ENCODE data around the gene GINS3. TPM values are rescaled to one million over a fixed set of nuclear protein-coding genes. Genes with fewer than 3 reads are reported as not detected.

GINS3 gene
- total RNA-seq, 2 donors from 2014 or later = 11.8 to 21.6 TPM

DNA sequence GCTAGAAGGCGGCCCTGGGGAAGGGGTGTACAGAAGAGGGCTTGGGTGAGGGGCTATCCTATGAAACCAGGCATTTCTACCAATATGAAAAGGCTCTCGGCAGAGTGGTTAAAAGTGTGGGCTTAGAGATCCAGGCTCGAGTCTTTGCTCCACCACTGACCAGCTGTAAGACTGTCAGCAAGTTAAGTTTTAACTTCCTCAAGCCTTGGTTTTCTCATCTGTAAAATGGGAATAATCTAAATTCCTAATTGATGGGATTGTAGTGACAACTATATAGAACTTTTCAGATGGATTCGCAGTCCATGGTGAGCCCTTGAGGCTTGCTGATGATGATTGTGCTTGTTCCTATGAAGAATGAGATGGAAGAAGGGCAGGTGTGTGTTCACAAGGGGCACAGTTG is 57.0 kb downstream of the GINS3 start:
- Mint-ChIP-seq H3K27me3 (peaks cover 9% of the 10 kb centered on the region in 2 donors), H3K27ac (peak overlapping the region in 1 of 2 donors; percentile 25), H3K36me3 (no peaks in the 10 kb centered on the region), H3K4me3 (no peak overlapping the region), H3K4me1 (ENCODE audit: low read depth in 2 of 2) (peaks cover 14 to 20% of the 10 kb centered on the region in 2 donors), H3K9me3 (no peaks in the 10 kb centered on the region)
- DNase-seq (ENCODE audit: low spot score) = no peak
- no peak for ATAC-seq

DNA sequence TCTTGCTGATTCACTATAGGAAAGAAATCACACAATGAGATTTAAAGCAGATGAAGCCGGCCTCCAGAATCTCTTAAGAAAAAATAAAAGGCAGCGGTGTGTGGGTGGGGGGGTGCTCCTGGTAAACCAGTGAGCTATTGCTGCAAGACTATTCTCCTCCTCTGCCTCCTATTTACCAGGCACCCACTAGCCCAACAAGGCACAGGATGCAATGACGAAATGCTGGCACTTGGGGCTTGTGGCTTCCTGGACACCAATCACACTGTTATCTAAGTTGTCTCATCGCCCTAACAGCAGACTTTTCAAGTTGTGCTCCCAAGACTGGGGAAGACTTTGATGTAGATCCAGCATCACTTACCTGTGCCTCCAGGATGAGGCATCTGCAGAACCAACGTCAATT is 57.5 kb downstream of the GINS3 start:
- DNase-seq (ENCODE audit: low spot score) (no peak), ATAC-seq (peak; percentile 76 to 80)
- peaks cover 14 to 20% of the 10 kb centered on the region in 2 donors for H3K4me1 Mint-ChIP-seq (ENCODE audit: low read depth in 2 of 2)
- peak overlapping the region; percentile 28 for H3K4me3 Mint-ChIP-seq
- H3K9me3 Mint-ChIP-seq = no peaks in the 10 kb centered on the region
- H3K27ac Mint-ChIP-seq = peak overlapping the region in 1 of 2 donors; percentile 25
- H3K27me3 Mint-ChIP-seq = peaks cover 11 to 13% of the 10 kb centered on the region in 2 donors
- no peaks in the 10 kb centered on the region for H3K36me3 Mint-ChIP-seq

DNA sequence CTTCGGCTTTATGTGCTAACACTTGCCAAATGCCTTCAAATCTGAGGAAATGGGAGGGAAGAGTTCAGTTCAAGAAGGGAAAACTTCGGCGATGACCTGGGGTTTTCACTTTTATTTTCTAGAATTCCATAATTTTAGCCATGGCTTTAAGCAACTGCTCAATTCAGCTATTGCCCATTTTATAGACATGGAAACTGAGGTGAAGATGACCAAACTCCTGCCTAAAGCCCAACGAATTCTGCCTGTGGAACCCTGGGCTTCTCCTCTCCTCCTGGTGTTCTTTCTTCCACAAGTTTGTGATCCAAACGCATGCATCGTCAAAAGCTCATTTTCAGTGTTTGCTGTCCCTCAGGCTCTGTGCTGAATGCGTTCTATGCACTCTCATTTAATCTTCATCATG is 58.3 kb downstream of the GINS3 start:
- H3K36me3 Mint-ChIP-seq = no peaks in the 10 kb centered on the region
- H3K9me3 Mint-ChIP-seq = no peaks in the 10 kb centered on the region
- peaks cover 11 to 18% of the 10 kb centered on the region in 2 donors for H3K27me3 Mint-ChIP-seq
- ATAC-seq (no peak), DNase-seq (ENCODE audit: low spot score) (no peak)
- no peak overlapping the region for H3K4me3 Mint-ChIP-seq
- H3K27ac Mint-ChIP-seq = no peak overlapping the region
- H3K4me1 Mint-ChIP-seq (ENCODE audit: low read depth in 2 of 2) = peaks cover 14 to 20% of the 10 kb centered on the region in 2 donors

DNA sequence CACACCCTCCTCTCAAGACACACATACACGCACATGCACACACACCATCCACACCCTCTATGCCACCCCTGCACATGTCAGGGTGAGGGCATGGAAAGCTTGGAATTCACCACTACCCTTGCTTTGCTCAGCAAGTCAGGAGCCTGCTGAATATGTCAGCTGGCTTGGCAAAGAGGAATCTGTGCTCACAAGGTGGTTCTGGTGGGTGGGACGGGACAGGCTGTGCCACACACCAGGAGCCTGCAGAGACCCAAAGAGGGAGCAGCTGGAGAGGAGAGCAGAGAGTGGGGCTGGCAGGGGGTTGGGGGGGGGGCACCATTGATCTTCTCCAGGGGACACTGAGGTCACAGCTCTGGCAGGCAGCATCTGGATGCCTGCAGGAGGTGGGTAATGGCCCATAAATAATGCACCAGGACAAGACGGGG is 59.0 kb downstream of the GINS3 start:
- Mint-ChIP-seq H3K9me3 (no peaks in the 10 kb centered on the region), H3K27me3 (peaks cover 11 to 18% of the 10 kb centered on the region in 2 donors), H3K36me3 (no peaks in the 10 kb centered on the region), H3K4me1 (ENCODE audit: low read depth in 2 of 2) (peaks cover 14 to 20% of the 10 kb centered on the region in 2 donors), H3K27ac (no peak overlapping the region), H3K4me3 (no peak overlapping the region)
- ATAC-seq = no peak
- no peak for DNase-seq (ENCODE audit: low spot score)

DNA sequence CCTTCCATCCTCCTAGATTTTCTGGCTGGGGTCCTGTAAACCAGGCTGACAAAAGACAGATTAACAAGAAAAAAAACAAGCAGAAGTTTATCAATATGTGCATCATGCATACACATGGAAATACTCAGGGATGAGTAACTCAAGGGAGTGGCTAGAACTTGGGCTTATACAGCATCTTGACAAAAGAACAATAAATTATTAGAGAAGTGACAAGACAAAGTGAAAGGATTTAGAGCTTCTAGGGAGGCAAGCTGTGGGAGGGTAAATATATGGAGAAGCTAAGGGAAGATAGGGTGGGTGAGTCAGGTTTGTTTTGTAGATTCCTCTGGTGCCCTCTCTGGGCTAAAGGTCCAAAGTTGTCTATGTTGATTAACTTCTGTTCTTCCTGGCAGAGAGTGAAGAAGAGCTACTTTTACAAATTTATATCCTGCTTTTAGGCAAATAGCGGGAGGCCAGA is 59.7 kb downstream of the GINS3 start:
- DNase-seq (ENCODE audit: low spot score) (no peak), ATAC-seq (no peak)
- Mint-ChIP-seq H3K9me3 (no peaks in the 10 kb centered on the region), H3K36me3 (no peaks in the 10 kb centered on the region), H3K4me1 (ENCODE audit: low read depth in 2 of 2) (peaks cover 14 to 20% of the 10 kb centered on the region in 2 donors), H3K27ac (no peak overlapping the region), H3K27me3 (peaks cover 11 to 18% of the 10 kb centered on the region in 2 donors), H3K4me3 (no peak overlapping the region)

DNA sequence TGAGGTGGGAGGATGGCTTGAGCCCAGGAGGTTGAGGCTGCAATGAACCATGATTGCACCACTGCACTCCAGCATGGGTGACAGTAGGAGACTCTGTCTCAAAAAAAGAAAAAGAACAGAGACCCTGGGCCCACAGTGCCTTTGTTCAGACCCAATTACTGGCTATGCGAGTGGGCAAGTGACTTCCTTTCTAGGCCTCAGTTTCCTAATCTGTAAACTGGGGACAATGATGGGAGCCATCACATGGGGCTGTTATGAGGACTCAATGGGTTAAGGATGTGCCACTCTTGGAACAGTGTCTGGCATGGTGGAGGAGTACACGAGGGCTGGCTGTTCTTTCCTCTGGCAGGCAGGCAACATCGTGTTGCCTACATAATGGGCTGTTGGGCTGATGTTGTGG is 60.4 kb downstream of the GINS3 start:
- H3K4me3 Mint-ChIP-seq = no peak overlapping the region
- peaks cover 14 to 20% of the 10 kb centered on the region in 2 donors for H3K4me1 Mint-ChIP-seq (ENCODE audit: low read depth in 2 of 2)
- no peaks in the 10 kb centered on the region for H3K36me3 Mint-ChIP-seq
- ATAC-seq (no peak), DNase-seq (ENCODE audit: low spot score) (no peak)
- H3K9me3 Mint-ChIP-seq = no peaks in the 10 kb centered on the region
- H3K27ac Mint-ChIP-seq = no peak overlapping the region
- H3K27me3 Mint-ChIP-seq = peaks cover 11 to 18% of the 10 kb centered on the region in 2 donors

DNA sequence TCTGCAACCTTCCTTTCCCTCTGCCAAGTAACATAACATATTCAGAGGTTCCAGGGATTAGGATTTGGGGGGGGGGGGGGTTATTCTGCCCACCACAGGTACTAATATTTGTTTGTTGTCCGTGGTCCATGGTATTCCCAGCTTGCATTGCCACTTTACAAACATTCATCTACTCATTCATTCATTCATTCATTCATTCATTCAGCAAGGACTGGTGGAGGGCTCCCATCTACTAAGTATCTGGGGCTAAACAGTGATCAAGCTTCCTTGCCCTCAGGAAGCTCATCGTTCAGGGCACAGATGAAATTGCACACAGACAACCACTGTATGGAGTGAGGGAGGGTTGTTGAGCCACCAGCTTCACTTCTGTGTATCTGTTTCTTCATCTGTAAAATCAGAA is 61.9 kb downstream of the GINS3 start:
- no peak overlapping the region for H3K27ac Mint-ChIP-seq
- no peak for DNase-seq (ENCODE audit: low spot score)
- H3K4me1 Mint-ChIP-seq (ENCODE audit: low read depth in 2 of 2) = peaks cover 10 to 16% of the 10 kb centered on the region in 2 donors
- no peak for ATAC-seq
- H3K27me3 Mint-ChIP-seq = peaks cover 8 to 18% of the 10 kb centered on the region in 2 donors
- H3K4me3 Mint-ChIP-seq = no peak overlapping the region
- no peaks in the 10 kb centered on the region for H3K36me3 Mint-ChIP-seq
- no peaks in the 10 kb centered on the region for H3K9me3 Mint-ChIP-seq

DNA sequence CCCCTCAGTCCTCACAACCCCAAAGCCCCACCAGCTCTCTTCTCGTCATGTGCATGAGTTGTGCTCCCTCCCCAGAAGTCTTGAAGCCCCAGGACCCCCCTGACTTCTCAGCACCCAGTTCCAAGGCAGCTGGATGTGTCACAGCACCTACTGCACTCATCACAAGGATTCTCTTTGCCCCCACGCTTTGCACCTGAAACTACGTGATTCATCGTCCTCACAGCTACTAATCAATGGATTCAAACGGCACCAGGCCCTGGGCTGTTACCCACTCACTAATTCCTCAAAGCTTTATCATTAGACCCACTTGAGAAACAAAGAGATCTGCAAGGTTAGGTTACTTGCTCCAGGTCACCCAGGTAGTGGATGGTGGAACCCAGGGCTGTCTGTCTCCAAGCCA is 62.6 kb downstream of the GINS3 start:
- H3K9me3 Mint-ChIP-seq = no peaks in the 10 kb centered on the region
- DNase-seq (ENCODE audit: low spot score) = no peak
- H3K27ac Mint-ChIP-seq = no peak overlapping the region
- no peak overlapping the region for H3K4me3 Mint-ChIP-seq
- peaks cover 8 to 18% of the 10 kb centered on the region in 2 donors for H3K27me3 Mint-ChIP-seq
- H3K36me3 Mint-ChIP-seq = no peaks in the 10 kb centered on the region
- peaks cover 4 to 9% of the 10 kb centered on the region in 2 donors for H3K4me1 Mint-ChIP-seq (ENCODE audit: low read depth in 2 of 2)
- ATAC-seq = no peak

Other genes with a start within 250 kb of the GINS3 start
- gene CSNK2A2, start 194.4 kb upstream of the GINS3 start, total RNA-seq = 10 to 100 TPM; 72.6 to 84.5 TPM
- gene PRSS54, start 97.4 kb upstream of the GINS3 start, total RNA-seq = not detected
- under 1 TPM; 0.14 to 0.47 TPM for gene NDRG4, start 107.7 kb downstream of the GINS3 start, total RNA-seq
- 10 to 100 TPM; 16.4 to 29.1 TPM for gene SETD6, start 123.0 kb downstream of the GINS3 start, total RNA-seq
- gene CNOT1, start 237.4 kb downstream of the GINS3 start, total RNA-seq = 100 to 1,000 TPM; 306 to 397 TPM